Fibroblast of skin of left biceps (primary cell): ENCODE results near the gene SNTG2.

Experiments used
- DNase-seq, 2 experiments: peaks; one replicate each; pipeline ENCODE4 v3.0.0-alpha.2; 2013; ENCODE audit warnings: low read depth in 2 of 2

The SNTG2 gene

GRCh38 chr2:1283020-1283801 lies 332.6 kb downstream of the SNTG2 start:
- DNase-seq, result no peak

DNA sequence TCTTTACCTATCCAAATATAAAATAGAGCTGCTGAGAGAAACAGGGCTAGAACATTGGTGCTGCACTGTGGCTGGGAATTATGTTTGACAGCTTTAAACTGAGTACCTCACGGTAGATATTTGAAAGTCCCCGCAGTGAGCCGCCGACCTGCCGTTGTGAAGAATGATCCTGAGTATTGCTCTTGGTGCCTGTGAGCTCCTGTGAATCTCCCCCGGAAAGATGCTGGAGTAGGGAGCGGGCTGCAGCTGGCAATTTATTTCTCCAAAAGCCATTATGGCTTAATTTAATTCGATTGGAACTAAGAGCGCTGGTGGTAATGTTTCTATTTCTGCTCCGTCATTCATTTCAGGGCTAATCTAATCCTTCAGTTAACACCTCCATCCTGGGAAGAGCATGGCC lies 333.2 kb downstream of the SNTG2 start:
- no peak for DNase-seq

DNA sequence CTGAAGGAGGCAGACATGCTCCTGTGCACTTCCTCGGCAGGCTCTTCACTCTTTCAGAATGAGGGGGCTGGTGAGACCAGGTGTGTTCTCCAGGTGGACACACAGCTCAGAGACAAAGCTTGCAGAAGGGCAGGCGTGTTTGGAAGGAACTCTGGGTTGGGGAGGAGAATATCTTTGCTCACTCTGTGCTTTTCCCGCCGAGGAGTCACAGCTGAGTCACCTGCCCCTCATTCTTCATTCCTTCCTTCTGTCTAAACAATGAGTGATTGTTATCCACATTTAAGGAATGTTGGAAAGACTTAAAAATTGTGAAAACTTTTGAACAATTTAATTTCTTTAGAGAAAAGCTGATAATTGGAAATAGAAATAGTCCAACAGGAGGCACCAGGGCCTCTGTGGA lies 336.3 kb downstream of the SNTG2 start:
- no peak for DNase-seq

GRCh38 chr2:1287427-1287826 lies 336.8 kb downstream of the SNTG2 start:
- DNase-seq, result no peak

GRCh38 chr2:1294900-1295299 lies 344.3 kb downstream of the SNTG2 start:
- DNase-seq, result no peak

DNA sequence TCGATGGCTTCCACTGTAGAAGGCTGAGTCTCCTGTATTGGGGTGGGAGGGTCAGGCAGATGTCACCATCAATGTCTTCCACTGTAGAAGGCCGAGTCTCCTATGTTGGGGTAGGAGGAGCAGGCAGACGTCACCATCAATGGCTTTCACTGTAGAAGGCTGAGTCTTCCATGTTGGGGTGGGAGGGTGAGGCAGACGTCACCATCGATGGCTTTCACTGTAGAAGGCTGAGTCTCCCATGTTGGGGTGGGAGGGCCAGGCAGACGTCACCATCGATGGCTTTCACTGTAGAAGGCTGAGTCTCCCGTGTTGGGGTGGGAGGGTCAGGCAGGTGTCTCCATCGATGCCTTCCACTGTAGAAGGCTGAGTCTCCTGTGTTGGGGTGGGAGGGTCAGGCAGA lies 345.1 kb downstream of the SNTG2 start:
- no peak for DNase-seq

DNA sequence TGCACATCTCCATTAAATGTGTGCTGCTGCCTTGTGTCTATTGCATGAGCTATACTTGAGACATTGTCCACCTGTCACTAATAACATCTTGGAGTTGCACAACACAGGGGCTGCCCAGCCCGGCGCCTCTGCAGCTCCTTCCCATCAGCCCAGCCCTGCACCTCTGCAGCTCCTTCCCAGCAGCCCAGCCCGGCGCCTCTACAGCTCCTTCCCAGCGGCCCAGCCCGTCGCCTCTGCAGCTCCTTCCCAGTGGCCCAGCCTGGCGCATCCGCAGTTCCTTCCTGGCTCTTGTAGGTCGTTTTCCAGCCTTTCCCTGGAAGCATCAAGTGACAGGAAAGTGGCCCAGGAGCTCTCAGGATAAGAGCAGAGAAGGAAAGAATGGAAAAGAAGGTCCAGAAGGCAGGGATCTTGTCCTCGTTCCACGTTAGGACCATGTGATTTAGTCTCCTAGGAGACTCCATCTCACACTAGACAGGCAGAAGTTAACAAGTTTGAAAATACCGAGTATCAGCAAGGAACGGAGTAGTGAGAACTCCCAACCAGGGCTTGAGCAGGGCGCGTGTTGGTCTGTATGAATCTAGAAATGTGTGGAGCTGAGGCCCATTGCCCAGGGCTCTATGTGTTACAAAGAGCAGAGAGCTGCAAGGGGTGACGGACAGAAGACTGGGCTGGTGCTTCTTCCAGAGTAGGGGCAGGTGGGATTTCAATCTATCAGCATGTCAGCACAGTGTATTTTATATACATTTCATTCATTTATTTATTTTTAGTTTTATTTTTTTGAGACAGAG lies 346.9 kb downstream of the SNTG2 start:
- DNase-seq, result no peak

DNA sequence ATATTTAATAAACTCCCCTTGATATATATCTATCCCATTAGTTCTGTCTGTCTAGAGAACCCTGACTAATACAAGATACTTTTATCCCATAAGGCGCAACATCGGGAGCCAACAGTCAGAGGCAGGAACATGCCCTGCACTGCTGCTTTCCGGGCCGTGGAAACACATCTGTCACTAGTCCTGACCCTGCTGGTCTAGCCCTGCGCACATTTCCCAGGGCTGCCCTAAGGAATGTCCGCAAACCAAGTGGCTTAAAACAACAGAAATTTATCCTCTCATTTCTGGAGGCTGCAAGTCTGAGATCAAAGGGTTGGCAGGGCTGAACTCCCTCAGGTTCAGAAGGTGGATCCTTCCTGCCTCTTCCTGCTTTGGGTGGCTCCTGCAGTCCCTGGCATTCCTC lies 348.4 kb downstream of the SNTG2 start:
- DNase-seq, result no peak

DNA sequence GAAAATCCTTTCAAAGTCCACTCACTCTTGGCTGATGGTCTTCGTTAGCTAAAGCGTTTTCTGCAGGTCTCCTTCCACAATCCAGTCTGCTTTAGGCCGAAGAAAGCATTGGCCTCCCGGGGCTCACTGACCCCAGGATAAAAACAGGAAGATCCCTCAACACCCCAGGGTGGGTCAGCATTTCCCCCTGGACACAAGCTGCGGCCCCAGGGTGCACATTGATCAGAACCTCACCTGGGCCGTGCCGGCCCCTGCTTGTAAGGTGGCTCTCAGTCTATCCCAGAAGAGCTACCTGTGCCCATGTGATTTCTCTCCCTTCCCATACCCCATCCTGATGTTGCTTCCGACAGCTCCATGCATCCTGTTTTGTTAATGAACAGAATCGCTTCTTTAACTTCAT lies 349.6 kb downstream of the SNTG2 start:
- DNase-seq, result no peak

- DNase-seq, result no peak
These were observed 350.4 kb downstream of the SNTG2 start for GRCh38 chr2:1301056-1301455.

DNA sequence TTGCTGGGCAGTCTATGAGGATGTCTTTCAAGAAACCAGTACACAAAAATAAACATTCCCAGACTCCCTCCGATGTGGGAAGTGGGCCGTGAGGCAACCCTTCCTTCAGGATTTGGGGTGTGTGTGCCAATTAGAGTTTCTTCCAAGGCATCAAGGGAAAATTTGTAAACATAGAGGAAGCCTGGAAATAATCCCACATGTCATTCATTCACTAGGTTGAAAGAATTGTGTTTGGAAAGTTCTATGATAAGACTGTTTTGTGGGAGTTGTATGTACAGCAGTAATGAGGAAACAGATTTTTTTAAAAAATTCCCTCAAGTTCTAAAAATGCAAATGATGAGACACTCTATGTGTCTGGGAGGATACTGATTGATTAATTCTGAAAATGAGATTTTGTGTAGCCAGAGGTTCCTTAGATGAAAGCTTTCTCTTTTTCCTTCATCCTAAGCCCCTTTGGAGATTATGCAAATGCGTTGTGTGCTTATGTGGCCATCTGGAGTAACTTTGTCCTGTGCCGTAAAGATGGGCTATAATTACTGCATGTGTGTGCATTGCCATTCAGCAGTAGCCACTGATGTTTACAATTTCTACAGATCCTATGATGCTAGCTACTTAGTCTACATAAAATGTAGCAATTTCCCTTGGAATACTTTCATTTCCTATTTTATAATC lies 354.8 kb downstream of the SNTG2 start:
- DNase-seq, result no peak

DNA sequence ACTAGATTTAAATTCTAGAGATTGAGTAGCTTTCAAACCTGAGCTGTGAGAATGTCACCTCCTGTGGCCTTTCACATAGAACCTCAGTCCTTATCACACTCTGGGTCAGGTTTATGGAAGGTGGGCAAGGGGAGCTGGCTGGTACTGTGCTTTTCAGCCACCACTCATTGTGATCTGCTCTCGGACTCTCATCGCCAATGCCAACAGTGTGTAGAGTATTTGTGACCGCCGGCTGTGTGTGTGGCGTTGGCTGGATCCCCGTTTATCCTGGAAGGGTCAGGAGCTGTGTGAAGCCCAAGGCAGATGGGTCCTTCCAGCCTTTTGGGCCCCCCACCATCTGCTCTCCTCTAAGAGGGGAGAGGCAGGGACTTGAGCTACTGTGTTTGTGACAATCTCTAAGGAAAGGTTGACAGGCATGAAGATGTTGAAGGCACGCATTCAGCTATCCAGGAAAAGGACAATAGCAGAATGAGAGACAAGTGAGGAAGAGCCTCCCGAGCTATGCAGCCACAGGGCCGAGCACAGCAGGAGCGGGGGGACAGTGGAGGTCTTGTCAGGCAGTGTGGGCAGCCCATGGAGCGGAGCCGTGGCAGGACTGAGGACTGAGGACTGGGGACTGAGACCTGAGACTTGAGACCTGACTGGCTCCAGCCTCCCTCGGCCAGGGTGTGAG lies 355.5 kb downstream of the SNTG2 start:
- no peak for DNase-seq

DNA sequence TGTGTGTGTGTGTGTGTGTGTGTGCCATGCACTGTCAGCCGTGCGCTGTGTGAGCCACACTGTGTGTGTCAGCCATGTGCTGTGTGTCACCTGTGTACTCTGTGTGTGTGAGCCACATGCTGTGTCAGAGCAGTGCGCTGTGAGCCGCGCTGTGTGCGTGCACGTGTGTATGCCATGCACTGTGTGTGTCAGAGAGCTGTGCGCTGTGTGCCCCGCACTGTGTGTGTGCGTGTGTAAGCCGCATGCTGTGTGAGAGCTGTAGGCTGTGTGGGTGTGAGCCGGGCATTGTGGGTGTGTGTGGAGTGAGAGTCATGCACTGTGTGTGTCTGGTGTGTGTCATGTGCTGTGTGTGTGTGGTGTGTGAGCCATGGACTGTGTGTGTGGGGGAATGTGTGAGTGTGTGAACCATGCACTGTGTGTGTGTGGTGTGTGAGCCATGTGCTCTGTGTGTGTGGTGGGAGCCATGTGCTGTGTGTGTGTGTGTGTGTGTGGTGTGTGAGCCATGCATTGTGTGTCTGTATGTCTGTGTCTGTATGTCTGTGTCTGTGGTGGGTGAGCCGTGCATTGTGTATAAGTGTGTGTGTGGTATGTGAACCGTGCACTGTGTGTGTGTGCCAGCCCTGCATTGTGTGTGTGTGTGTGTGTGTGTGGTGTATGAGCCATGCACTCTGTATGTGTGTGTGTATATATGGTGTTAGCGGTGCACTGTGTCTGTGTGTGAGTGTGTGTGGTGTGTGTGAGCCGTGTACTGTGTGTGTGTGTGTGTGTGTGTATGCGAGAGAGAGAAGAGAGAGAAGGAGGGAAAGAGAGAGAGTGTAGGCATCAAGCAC lies 356.3 kb downstream of the SNTG2 start:
- no peak for DNase-seq

DNA sequence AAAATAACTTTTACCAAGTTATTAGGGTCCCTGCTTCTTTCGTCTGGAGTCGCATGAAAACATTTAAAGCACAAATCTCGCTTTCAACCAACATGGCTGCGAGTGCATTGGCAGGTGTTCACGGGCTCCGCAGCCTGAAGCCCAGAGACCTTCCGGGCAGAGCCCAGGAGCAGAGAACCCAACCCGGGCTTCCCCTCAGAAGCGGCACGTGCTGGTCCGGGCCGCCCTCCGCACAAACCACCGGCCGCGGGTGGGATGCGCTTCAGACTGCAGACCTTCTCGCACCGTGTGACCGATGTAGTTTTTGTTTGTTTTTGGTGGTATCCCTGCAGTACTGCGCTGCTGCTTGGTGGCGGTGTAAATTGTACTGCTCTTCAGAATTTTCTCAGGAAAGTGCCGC lies 357.0 kb downstream of the SNTG2 start:
- DNase-seq, result no peak

DNA sequence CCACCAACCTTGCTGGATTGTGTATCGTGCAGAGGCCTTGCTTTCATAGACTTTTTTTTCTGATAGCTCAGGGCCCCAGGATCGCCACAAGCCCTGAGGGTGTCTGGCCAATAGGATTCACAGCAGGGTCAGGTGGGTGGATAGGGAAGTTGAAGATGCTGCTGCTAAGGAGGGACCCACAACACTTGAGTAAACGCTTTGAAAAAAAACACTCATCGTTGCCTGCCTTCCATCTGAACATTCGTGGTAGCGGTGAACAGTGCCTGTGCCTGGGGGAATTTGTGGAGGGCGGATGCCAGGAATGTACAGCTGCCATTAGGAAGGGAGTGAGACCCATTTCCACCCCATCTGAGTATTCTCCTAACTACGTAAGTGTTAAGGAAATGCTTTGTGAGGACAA lies 358.0 kb downstream of the SNTG2 start:
- no peak for DNase-seq

GRCh38 chr2:1309507-1309906 lies 358.9 kb downstream of the SNTG2 start:
- DNase-seq, result no peak

GRCh38 chr2:1310202-1310601 lies 359.6 kb downstream of the SNTG2 start:
- no peak for DNase-seq

GRCh38 chr2:1310866-1311265 lies 360.2 kb downstream of the SNTG2 start:
- DNase-seq, result no peak

DNA sequence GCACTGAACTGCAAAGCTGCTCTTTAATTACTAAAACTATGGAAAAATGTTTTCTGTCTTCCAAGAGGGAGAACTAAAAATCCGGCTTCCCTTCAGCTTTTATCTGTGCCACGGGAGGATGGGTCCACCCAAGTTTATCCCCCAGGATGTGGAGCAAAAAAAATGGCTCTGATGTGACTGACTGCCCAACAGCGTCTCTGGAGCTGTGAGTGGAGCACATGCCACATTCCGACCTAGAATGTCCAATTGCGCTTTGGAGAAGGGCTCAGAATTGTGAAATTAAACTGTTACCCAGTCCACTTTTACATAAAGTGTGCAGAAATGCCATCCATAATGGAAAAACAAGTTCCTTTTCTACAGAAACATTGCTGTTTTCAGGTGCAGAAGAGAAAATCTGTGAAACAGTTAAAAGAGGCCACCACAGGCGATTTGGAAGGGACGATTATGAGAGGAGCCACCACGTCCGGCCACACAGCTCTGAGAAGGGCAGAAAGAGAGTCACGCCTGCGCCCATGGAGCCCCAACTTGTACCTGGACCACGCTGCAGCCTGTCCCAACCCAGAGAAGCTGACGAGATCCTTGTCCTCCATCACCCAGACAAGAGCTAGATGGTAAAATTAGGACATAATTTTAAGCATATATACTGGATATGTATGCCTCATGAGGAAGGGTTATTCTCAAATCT lies 362.7 kb downstream of the SNTG2 start:
- no peak for DNase-seq

- DNase-seq, result no peak
These were observed 363.6 kb downstream of the SNTG2 start for GRCh38 chr2:1314254-1314653.
